Effector CD8-positive, alpha-beta T cell (primary cell): ENCODE data around the gene PGAP6.
"Not testable (repeated sequence)": the region's sequence is repeated elsewhere in the genome, so short reads cannot be mapped to it uniquely, and the experiment has no call there.

Experiments used
- DNase-seq: peaks from one replicate; lab custom pipeline; 2025; lab: John Stamatoyannopoulos, UW

The PGAP6 gene

DNA sequence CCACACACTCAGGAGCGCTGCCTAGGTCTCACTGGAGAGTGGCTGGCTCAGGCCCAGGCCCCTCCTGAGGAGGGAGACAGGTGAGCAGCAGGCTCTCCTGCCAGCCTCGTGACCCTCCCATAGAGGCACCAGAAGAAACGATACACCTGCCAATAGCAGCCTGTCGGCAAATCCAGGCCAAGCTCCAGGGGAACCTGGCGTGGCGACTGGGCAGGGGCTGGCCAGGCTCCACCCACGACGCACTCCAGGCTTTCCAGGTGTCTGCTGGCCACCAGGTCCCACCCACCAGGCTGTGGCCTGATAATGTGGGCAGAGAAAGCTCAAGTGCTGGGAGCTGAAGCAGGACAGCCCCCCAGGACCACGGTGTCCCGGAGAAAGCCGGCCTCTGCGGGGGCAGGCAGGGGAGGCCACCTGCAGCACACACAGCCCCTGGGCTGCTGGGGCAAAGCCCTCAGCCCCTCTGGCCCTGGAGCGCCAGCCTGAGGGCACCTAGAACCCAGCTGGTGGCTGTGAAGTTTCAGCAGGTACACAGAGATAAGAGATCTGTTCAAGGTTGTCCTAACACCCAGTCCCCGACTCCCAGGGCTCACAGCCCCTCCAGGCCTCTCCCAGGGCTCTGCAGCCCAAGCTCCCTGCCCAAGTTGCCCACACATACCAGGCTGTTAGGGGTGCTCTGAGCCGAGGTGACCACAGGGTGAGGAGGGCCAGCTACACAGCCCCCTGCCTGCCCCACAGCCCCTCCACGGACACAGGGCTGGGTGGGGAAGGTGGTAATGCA, 2.4 kb downstream of the PGAP6 start:
- DNase-seq, result no peak

DNA sequence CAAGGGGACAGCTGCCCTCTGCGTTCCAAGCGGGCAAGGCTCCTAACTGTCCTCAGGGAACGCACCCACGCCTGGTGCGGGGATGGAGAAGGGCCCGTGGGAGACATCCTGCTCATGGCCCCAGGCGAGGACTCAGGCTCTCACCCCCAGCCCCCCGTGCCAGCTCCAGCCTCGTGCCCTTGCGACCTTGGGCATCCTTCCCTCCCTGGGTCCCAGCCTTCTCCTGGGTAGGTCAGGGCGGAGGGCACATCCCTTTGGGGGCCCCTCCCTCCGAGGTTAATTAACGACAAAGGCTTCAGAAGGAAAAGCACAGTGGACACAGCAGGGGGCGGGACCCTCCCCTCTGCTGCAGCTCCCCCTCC, 3.0 kb downstream of the PGAP6 start:
- DNase-seq, result no peak

DNA sequence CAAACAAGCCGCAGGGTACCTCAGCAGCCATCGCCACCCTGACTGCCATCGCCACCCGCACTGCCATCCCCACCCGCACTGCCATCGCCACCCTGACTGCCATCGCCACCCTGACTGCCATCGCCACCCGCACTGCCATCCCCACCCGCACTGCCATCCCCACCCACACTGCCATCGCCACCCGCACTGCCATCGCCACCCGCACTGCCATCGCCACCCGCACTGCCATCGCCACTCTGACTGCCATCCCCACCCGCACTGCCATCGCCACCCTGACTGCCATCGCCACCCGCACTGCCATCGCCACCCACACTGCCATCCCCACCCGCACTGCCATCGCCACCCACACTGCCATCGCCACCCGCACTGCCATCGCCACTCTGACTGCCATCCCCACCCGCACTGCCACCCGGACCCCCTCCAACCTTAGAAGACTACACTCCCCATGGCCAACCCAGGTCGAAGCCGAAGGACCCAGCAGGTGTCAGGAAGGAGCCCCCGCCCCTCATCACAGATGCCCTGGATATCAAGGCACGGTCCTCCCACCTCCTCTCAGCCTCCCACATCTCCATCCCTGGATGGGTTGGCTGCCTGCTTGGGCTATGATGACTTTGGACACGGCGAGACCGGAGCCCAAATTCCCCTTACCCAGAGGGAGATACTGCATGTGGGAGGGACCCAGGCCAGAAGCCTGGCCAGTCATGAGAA, 3.5 kb downstream of the PGAP6 start:
- not testable (repeated sequence) for DNase-seq

DNA sequence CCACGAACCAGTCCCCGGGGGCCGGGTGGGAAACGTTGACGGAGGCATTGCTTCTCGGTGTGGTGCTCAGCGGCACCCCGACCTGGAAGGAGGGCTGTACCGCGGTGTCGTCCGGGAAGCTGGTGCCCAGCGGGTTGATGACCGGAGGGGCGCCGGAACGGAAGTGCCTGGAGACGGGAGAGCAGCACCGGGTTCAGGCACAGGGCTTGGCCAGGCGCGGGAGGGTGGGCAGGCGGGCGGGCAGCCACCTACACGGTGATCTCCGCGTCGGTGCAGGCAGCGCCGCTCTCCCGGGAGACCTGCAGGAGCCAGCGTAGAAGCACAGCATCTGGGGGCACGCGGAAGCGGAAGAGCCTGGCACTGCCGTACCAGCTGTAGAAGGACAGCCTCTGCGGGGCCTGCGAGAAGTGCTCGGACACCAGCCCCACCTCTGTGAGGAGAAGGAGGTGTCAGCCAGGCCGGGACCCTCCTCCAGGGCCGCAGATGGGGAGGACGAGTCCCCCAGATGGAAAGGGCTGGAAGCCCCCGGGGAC, 4.3 kb downstream of the PGAP6 start:
- DNase-seq, result no peak

DNA sequence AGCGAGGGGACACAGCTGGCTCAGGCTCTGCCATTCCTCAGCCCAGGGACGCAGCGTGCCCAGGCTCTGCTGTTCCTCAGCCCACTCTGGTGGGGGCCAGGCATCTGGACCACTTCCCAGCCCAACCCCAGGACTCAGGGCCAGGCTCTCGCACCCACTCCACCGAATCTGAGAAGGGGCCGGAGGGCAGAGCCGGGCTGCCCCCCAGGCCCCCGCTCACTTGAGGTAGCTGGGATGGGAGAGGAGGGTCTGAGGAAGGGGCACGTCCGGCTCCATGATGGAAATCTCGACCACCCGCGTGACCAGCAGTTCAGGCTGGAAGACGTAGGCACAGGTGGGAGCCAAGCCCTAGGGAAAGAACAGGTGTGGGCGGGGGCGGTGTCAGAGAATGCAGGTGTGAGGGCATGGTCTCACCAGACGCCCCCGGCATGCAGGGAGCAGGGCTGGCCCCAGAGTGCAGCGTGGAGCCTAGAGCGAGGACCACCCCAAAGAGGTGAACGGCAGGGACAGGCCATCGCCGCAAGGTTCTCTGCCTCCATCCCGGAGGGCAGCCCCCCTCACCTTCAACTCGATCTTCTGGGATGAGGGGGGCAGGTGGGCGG, 4.9 kb downstream of the PGAP6 start:
- no peak for DNase-seq

DNA sequence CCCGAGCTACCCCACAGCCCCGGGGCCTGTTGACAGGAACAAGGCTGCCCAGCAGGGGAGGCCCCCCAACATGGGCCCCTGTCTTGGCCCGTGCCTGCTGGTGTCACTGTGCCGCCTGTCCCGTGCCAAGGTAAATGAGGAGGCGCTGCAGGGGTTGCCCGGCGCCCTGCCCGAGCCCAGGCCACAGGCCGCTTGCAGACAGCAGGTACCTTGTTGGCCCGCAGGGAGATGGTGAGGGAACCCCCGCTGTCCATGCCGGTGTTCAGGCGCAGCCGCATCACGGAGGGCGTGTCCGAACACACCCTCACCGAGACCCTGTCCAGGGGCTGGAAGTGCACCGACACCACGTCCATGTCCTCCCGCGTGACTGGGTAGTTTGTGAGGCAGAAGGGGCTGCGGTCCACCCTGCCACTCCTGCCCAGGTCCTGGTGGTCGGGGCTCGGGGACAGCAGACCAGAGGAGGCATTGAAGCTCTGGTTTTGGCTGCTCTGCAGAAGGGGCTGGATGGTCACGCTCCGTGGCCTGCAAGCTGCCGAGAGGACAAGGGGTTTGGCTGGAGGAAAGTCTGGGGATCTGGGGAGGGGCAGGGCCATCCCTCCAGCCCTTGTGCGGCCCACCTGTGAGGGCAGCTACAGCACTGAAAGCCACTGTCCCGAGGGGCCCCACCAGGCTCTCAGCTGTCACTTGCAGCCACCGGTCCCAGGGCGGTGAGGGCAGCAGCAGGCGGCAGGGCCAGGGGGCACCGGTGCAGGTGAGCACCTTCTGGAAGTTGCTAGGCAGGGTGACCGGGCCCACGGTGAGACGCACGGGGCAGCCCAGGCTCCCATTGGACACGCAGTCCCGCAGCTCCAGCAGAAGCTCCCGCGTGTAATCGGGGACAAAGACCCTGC, 5.6 kb downstream of the PGAP6 start:
- DNase-seq, result no peak

DNA sequence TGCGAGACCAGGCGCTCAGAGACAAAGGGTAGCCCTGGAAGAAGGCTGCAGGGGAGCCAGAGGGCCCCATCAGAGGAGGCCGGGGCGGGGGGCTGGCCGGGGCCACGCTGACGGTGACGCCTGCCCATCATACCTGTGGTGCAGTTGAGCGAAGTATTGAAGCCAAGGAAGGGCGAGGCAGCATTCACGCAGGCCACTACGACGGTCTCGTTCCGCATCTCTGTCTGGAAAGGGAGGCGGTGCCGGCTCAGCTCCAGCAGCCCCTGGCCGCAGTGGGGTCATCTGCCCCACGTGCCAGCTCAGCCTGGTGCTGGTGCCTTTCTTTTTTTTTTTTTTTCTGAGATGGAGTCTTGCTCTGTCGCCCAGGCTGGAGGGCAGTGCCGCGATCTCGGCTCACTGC, 6.6 kb downstream of the PGAP6 start:
- no peak for DNase-seq

DNA sequence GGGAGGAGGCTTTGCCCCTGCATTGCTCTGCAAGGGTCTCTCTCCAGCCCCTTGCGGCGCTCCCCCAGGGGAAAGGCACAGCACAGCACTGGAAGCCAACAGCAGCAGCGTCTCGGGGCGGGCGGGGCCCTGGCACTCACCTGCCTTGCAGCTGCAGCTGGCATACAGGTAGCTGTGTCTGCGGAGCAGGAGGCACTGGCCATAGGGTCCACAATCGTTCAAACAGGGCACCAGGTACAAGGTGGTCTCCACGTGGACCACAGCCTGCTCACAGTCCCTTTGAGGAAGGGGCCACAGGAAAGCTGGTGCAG, 7.2 kb downstream of the PGAP6 start:
- DNase-seq, result no peak

DNA sequence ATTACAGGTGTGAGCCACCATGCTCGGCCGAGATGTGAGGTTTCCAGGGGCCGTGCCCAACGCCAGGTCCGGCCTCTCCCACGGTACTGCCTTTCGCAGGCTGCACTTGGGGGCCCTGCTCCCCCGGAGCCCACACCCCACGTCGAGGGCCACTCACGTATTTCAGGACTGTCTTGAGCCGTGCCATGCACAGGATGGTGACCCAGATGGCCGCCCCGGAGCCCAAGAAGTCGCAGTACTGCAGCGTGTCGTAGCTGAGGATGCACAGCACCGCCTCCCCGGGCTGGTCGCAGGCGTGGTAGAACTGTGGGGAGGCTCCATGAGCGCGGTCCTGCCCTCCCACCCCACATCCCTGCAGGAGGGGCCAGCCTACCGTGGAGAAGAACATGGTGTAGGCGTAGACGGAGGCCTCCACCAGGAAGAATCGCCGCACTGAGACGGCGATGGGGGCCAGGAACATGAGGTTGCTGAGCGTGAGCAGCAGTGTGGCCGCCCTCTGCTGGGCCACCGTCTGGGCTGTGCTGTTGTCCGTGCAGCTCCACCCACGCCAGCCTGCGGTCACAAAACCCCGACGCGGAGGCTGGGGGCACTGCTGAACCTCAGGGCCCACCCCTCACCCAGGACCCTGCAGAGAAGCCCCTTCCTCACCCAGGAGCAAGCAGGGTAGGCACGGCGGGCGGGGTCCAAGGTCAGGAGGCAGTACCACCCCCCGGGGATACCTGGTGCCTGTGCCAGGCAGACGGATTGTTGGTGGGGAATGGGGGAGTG, 7.7 kb downstream of the PGAP6 start:
- DNase-seq, result no peak

DNA sequence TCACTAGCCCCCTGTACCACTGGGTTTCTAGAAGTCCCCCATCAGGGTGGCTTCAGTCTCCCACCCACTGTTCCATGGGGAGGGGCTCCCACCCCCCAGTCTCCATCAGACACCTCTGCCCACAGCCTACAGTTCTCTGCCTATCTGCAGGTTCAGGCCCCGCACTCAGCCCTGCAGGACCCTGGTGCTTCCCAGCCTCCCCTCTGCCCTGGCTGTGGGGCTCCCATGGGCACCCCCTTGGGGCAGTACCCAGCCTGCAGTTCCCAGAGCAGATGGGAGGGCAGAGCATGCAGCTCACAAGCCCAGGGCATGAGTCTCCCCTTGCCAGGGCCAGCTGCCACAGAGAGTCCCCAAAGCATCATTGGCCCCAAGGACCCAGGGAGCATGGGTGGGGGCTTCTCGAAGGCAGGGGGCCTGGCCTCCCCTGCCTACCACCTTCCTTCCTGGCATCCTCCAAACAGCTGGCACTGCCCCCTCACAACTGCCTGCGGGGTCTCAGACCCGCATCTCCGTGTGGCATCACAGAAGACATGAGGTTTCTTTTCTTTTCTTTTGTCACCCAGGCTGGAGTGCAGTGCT, 8.7 kb downstream of the PGAP6 start:
- DNase-seq, result no peak

DNA sequence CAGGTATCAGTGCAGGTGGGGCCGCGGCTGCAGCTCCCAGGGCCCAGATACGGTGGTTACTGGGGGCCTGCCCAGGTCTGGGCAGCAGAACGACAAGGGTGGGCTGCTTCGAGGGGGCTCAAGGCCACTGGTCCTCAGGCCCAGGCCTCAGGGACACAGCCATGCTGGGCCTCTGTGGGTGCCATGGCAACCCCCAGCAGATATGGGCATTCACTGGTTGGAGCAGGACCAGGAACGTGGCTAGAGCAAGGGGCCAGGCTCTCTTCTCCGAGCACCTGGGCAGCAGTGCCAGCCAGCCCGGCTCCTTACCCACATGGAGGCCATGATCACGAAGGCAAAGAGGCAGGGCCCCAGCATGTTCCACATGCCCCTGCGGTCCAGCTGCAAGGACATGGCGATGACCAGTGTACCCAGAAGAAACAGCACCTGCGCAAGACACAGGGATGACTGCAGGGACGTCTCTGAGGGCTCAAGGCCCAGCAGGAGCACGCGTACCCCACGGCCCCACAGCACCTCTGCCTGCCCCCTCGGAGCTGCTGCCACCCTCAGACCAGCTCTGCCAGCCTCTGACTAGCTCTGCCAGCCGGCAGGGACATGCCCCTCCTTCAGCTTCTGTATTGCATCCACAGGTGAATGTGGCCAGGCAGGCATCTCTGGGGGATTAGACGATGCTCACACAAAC, 9.3 kb downstream of the PGAP6 start:
- no peak for DNase-seq

DNA sequence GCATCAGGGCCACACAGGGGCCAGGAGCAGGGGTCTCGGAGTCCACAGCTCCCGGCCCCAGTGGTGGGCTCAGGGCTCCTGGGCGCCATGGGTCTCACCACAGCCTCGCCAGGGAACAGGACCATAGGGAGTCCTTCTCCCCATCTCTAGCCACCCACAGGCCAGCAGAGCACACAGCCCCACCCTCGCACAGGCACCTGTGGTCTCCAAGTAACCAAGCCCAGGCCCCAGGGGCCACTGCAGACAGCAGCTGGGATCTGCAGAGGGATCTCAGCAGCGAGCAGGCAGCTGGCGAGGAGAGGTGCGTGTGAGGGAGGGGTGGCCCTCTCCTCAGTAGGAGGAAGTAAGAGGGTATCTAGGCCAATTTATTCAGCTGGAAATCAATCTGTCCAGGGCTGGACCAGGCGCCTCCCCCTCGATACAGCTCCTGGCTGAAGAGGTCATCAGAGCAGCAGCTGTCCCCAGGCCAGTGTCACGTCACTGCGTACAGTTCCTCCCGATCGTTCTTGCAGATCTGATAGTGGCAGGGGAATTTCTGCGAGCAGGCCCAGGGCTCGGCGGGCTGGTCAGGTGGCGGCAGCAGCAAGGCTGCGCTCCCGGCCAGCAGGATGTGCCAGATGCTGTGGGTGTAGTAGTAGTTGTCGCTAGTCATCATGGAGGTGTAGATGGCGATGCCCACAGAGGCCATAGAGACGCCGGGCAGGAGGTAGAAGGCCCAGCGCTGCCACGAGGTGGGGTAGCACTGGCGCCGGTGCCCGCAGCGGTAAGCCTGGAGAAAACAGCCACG, 10.1 kb downstream of the PGAP6 start:
- no peak for DNase-seq

DNA sequence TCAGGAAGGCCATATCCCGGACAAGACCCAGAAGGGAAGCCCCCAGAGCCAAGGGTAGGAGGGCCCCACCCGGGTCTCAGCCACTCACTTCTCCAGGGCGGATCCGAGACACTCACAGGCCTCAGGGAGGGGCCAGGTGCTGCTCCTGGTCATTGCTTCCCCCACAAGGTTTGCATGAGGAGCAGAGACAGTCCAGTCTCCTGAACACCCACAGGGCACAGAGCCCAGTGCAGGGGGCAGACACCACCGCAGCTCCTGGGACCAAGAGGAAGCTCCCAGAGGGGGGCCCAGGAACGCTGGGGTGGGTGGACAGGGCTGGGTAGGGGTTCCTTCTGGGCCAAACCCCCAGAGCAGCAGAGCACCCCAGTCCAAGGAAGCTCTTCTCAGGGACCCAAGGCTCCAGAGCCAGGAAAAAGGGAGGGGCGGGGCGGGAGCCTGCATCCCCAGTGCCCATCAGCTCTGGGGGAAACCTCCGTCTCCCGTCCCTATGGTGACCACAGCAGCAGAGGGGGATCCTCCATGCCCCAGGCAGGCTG, 10.7 kb downstream of the PGAP6 start:
- DNase-seq, result no peak

DNA sequence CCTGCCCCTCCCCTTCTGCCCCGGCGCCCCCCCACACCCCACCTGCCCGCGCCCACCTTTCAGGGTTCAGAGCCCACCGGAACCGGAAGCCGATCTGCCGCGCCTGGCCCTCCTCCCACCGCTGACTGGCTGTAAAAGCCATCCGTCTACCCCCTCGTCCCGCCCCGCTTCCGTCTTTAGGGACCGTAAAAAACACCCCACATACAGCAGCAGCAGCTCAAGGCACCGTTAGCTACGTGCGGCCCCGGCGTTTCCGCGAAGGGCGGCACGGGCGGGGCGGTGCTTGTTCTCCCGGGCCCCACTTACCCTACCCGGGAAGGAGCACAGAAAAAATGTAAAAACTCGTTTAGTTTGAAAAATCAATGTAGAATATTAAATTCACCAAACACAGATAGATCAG, 11.3 kb downstream of the PGAP6 start, which contains the start of gene MRPL28:
TSS of gene MRPL28 (minus strand) at position 96 of the 400 bp plus-strand sequence. CDS start 320 bp downstream, outside the sequence.
- DNase-seq, result peak; percentile 85

DNA sequence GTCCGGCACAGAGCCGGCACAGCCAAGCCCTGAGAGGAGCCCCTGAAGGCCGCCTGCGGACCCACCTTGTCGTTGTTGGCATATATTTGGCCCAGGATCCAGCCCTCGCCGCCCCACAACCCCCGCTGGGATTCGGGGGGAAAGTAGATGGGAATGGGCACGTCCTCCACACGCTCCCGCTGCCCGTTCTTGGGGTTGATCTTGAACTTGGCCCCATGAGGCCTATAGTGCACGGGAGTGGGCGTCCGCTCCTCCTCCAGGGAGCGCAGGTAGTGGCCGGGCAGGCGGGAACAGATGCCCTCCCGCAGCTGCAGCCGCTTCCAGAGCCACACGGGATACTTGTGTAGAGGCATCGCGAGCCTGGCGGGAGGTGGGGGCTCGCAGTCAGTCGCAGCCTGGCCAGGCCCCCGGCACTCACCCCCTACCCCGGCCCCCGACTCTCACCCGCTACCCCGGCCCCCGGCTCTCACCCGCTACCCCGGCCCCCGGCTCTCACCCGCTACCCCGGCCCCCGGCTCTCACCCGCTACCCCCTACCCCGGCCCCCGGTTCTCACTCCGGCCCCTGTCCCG, 11.8 kb downstream of the PGAP6 start:
- DNase-seq, result no peak

DNA sequence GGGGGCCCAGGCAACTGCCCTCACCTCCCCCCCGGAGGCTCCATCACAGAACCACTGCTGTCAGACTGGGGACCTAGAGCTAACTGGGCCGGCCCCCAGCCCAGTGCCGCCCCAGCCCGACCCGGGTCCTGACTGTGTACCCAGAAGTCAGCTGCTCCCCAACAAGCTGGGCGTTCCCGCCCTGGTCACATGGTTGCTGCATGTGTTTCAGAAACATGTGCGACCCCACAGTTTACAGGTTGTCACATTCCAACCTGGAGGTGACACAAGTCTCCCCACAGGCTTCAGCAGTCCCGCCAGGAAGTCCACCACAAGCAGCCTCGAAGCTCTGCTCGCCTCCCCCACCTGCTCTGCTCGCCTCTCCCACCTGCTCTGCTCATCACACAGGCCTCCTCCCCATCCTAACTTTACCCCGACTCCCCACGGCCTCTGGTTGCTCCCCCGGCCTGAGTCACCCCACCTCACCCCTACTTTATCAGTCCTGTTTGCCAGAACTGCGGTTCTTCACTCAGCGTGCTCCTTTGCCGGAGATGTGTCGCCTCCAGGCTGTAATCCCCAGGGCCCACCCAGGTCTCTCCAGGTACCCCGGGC, 12.4 kb downstream of the PGAP6 start:
- no peak for DNase-seq

DNA sequence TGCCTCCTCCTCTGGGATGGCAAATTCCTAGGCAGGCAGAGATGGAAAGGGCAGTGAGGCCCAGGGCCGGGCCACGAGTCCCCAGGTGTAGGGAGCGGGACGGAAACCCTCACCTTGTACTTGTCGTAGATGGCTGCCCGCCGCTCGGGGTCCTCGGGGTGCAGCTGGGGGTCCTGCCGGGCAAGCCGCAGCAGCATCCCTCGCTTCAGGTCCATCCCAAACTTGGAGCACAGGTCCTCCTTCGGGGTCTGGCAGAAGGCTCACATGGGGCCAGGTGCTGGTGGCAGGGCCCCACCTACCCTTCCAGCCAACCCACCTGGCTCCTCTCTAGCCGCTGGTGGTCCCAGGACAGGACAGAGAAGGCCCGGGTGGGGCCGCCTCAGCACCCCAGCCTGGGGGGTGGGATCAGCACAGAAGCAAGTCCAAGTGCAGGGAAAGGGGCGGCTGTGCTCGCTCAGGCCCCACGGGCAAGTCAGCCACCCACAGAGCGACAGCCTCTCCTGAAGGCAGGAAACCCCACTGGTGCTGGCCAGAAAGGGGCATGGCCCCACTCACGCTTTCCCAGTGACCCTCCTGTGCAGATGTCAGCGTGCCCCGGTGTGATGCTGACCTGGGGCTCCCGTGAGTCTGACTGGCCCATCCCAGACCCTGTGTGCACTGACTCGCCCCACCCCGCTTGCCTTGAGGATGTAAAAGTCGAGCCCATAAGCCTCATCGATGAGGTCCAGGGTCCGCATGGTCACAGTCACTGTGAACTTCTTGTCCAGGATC, 13.2 kb downstream of the PGAP6 start:
- no peak for DNase-seq
